Thymus (tissue), 11 donors: ENCODE data around the gene PDGFA. TPM values are rescaled to one million over a fixed set of nuclear protein-coding genes. Genes with fewer than 3 reads are reported as not detected.

Experiments used
- DNase-seq, 9 donors: peaks; one replicate each; pipeline ENCODE4 v3.0.0-alpha.2; 2013; ENCODE audit warnings: low spot score in 9 of 9, low read depth in 6 of 9, missing footprints in 1 of 9
- H3K27ac ChIP-seq, 2 donors: one replicate each; pipeline ENCODE4 v1.5.1; 2013; ENCODE audit warnings: control low read depth in 1 of 2, low read depth in 1 of 2, low read length in 1 of 2, mild to moderate bottlenecking in 1 of 2, moderate library complexity in 1 of 2
- H3K27me3 ChIP-seq, 2 donors: one replicate each; pipeline ENCODE4 v1.5.1; 2013; ENCODE audit warnings: low read length in 1 of 2; ENCODE audit not compliant: control insufficient read depth in 2 of 2, insufficient read depth in 1 of 2
- H3K36me3 ChIP-seq, 2 donors: one replicate each; pipeline ENCODE4 v1.5.1; 2013; ENCODE audit warnings: low read length in 1 of 2, mild to moderate bottlenecking in 1 of 2, moderate library complexity in 1 of 2; ENCODE audit not compliant: control insufficient read depth in 2 of 2, insufficient read depth in 2 of 2
- H3K4me1 ChIP-seq, 2 donors: one replicate each; pipeline ENCODE4 v1.5.1; 2013; ENCODE audit warnings: low read length in 2 of 2; ENCODE audit not compliant: control insufficient read depth in 2 of 2, insufficient read depth in 2 of 2
- H3K4me3 ChIP-seq, 2 donors: one replicate each; pipeline ENCODE4 v1.5.1; 2013; ENCODE audit warnings: low read length in 2 of 2, control low read depth in 1 of 2, mild to moderate bottlenecking in 1 of 2
- H3K9me3 ChIP-seq, 2 donors: one replicate each; pipeline ENCODE4 v1.5.1; 2013; ENCODE audit warnings: low read length in 1 of 2, mild to moderate bottlenecking in 1 of 2; ENCODE audit not compliant: control insufficient read depth in 2 of 2, insufficient read depth in 1 of 2
- WGBS: extraction: QIAGEN DNeasy Blood & Tissue Kit; methylation state at CpG from one replicate; pipeline ENCODE4 v1.1.7; 2013; 5-methylcytosine and 5-hydroxymethylcytosine counted together
- polyA plus RNA-seq: library from polyadenylated mRNA; stranded (reverse); fragments of 200-250 nt; gene quantifications from one replicate; pipeline ENCODE4 v1.2.3, GENCODE V29; 2013
- total RNA-seq: library from RNA; stranded (reverse); fragments of 120-200 nt; gene quantifications from one replicate; pipeline ENCODE4 v1.2.4, GENCODE V29; 2013
- donor health status: healthy.

Gene PDGFA
- total and polyA plus RNA-seq, 2 donors: 8.1 to 15.1 TPM

- H3K4me1 ChIP-seq: peaks cover 2 to 31% of the 10 kb centered on the region in 2 donors
- no peak overlapping the region for H3K27ac ChIP-seq
- H3K27me3 ChIP-seq: no peaks in the 10 kb centered on the region
- H3K9me3 ChIP-seq: peaks cover 0 to 5% of the 10 kb centered on the region in 2 donors
- whole genome bisulfite sequencing: 94% methylated on average over 5 of the region's 5 CpGs
- DNase-seq: no peak
- H3K36me3 ChIP-seq: no peaks in the 10 kb centered on the region
- no peak overlapping the region for H3K4me3 ChIP-seq
These were observed 51.6 kb downstream of the PDGFA start for GRCh38 chr7:467856-468545.

GRCh38 chr7:467393-467828, 52.2 kb downstream of the PDGFA start:
- WGBS: 78% methylated on average over 3 of the region's 3 CpGs
- H3K4me1 ChIP-seq: peaks cover 2 to 25% of the 10 kb centered on the region in 2 donors
- no peak for DNase-seq

GRCh38 chr7:466465-467191, 53.0 kb downstream of the PDGFA start:
- H3K27me3 ChIP-seq: no peaks in the 10 kb centered on the region
- H3K36me3 ChIP-seq: no peaks in the 10 kb centered on the region
- H3K27ac ChIP-seq: no peak overlapping the region
- WGBS: 96% methylated on average over 9 of the region's 9 CpGs
- no peak overlapping the region for H3K4me3 ChIP-seq
- no peaks in the 10 kb centered on the region for H3K9me3 ChIP-seq
- no peak for DNase-seq
- H3K4me1 ChIP-seq: peaks cover 2 to 17% of the 10 kb centered on the region in 2 donors

More at GRCh38 chr7:467393-467828, 52.2 kb downstream of the PDGFA start:
- no peaks in the 10 kb centered on the region for H3K36me3 ChIP-seq
- no peak overlapping the region for H3K4me3 ChIP-seq
- H3K9me3 ChIP-seq: peaks cover 0 to 2% of the 10 kb centered on the region in 2 donors
- no peak overlapping the region for H3K27ac ChIP-seq
- no peaks in the 10 kb centered on the region for H3K27me3 ChIP-seq

- Histone ChIP-seq H3K4me3 (no peak overlapping the region), H3K4me1 (peaks cover 0 to 12% of the 10 kb centered on the region in 2 donors), H3K27me3 (peaks cover 0 to under 1% of the 10 kb centered on the region in 2 donors), H3K27ac (no peak overlapping the region), H3K9me3 (no peaks in the 10 kb centered on the region), H3K36me3 (no peaks in the 10 kb centered on the region)
- no peak for DNase-seq
- 96% methylated on average over 17 of the region's 17 CpGs for WGBS
These were observed 53.8 kb downstream of the PDGFA start for GRCh38 chr7:465710-466400.

- Histone ChIP-seq H3K9me3 (no peaks in the 10 kb centered on the region), H3K27me3 (peaks cover 0 to 2% of the 10 kb centered on the region in 2 donors), H3K27ac (no peak overlapping the region), H3K4me3 (no peak overlapping the region), H3K36me3 (no peaks in the 10 kb centered on the region), H3K4me1 (peaks cover 0 to 14% of the 10 kb centered on the region in 2 donors)
- DNase-seq: no peak
- WGBS: 88% methylated on average over 34 of the region's 34 CpGs
These were observed 54.9 kb downstream of the PDGFA start for GRCh38 chr7:464454-465401.

GRCh38 chr7:463817-464453, 55.7 kb downstream of the PDGFA start:
- H3K4me1 ChIP-seq: peaks cover 0 to 8% of the 10 kb centered on the region in 2 donors
- no peaks in the 10 kb centered on the region for H3K36me3 ChIP-seq
- no peak overlapping the region for H3K27ac ChIP-seq
- no peak overlapping the region for H3K4me3 ChIP-seq
- no peak for DNase-seq
- WGBS: 96% methylated on average over 35 of the region's 35 CpGs
- peaks cover 0 to 2% of the 10 kb centered on the region in 2 donors for H3K27me3 ChIP-seq
- no peaks in the 10 kb centered on the region for H3K9me3 ChIP-seq

GRCh38 chr7:463362-463781, 56.3 kb downstream of the PDGFA start:
- Histone ChIP-seq H3K27me3 (peaks cover 0 to 2% of the 10 kb centered on the region in 2 donors), H3K4me3 (no peak overlapping the region), H3K36me3 (no peaks in the 10 kb centered on the region), H3K27ac (no peak overlapping the region), H3K9me3 (no peaks in the 10 kb centered on the region), H3K4me1 (peaks cover 0 to 6% of the 10 kb centered on the region in 2 donors)
- DNase-seq: no peak
- WGBS: 97% methylated on average over 36 of the region's 36 CpGs
